NCI-H69 (cell line): ENCODE measurements around the gene ERVK3-1.
"Not testable (repeated sequence)": the region's sequence is repeated elsewhere in the genome, so short reads cannot be mapped to it uniquely, and the experiment has no call there.

Source experiments
- DNase-seq: peaks from one replicate; lab custom pipeline; 2025; lab: John Stamatoyannopoulos, UW

The ERVK3-1 gene

DNA sequence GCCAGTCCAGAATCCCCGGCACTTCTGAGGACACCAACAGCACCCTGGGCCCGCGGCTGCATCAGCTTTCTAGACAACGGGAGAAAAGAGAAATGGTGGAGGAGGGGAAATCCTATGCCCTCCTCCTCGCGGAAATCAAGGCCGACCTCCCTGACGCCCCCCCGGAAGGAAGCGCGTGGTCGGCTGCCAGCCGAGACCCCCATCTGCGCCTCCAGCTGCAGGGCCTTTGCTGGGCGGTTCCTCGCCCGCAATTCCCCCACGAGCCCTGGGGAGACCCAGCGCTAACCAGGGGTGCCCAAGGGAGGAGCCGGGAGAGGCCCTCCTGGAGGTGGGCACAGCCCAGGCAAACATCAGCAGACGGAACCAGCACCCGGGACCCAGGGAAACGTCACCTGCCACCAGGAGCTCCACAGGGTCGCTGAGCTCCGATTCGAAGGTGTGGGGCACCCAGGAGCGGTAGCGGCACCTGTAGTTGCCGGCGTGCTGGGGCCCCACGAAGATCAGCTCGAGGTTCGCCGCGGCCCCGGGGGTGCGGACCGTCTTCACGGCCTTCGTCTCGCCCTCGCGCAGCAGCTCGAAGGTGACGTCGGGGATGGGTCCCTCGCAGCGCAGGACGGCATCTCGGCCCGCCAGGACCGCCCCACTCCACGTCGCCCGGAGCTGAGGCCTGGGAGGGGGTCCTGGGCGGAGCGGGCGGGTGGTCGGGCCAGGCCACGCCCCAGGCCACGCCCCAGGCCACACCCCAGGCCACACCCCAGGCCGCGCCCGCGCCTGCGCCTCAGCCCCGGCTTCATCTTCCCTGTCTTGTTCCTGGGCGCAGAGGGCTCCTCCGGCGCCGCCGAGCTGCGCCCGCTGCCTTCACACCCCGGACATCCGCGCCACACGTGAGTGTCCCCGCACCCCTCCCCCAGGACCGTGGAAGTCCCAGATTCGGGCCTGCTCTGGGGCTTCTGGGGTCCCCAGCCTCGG is 42.1 kb downstream of the ERVK3-1 start:
- DNase-seq, result peak; percentile 91

DNA sequence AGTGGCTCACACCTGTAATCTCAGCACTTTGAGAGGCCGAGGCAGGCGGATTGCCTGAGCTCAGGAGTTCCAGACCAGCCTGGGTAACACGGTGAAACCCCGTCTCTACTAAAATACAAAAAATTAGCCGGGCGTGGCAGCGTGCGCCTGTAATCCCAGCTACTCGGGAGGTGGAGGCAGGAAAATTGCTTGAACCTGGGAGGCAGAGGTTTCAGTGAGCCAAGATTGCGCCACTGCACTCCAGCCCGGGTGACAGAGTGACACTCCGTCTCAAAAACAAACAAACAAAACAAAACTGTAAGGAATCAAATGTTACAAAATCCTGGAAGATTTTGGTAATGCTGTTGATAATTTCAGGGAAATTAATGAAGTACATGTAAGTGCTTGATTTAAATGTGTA is 42.9 kb downstream of the ERVK3-1 start:
- not testable (repeated sequence) for DNase-seq

DNA sequence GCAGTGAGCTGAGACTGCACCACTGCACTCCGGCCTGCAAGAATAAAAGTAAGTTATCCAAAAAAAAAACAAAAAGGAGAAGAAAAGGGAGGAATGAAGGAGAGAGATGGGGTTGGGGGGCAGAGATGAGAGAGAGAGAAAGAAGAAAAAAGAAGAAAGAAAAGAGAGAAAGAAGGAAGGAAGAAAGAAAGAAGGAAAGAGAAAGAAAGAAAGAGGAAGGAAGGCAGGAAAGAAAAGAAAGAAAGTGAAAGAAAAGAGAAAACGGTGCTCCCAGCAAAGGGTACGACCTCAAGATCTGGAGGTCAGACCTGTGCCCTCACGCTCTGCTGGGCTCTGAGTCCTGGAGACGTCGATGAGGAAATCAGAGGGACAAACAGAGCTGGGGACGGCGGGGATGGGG is 44.4 kb downstream of the ERVK3-1 start:
- DNase-seq, result no peak

DNA sequence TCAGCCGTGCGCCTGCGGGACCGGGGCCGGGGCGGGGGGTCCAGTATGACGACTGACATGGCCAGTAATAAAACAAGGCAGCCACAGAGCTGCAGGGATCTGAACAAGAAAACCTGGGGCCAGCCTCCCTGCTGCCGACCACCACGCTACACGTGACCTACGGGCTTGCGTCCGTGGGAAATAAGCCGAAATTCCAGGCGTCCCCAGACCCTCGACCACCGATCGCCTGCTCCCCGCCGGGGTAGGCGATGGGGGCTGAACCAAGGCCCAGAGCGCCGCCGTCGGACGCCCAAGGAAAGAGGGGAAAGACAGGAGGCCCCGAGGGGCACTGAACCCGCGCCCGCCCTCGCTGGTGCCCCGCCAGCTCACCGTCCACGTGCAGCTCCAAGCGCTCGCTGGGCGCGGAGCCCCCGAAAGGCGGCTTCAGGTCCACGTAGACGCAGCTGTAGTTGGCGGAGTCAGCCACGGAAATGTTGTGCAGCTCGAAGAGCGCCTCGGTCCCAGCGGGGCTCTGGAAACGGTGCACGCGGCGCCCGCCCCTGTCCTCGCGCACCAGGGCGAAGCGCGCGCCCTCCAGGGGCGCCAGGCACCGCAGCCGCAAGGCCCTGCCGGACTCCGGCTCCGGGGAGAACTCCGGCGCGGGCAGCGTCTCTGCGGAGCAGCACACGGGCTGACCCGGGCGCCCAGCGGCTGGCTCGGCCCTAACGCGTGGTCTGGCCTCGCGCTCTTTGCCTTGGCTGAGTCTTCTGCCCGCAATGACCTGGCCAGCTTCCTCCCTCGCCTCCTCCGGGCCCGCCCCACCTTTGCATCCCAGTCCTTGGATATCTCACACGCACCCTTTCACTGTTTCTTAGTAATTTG is 45.1 kb downstream of the ERVK3-1 start:
- DNase-seq, result no peak

DNA sequence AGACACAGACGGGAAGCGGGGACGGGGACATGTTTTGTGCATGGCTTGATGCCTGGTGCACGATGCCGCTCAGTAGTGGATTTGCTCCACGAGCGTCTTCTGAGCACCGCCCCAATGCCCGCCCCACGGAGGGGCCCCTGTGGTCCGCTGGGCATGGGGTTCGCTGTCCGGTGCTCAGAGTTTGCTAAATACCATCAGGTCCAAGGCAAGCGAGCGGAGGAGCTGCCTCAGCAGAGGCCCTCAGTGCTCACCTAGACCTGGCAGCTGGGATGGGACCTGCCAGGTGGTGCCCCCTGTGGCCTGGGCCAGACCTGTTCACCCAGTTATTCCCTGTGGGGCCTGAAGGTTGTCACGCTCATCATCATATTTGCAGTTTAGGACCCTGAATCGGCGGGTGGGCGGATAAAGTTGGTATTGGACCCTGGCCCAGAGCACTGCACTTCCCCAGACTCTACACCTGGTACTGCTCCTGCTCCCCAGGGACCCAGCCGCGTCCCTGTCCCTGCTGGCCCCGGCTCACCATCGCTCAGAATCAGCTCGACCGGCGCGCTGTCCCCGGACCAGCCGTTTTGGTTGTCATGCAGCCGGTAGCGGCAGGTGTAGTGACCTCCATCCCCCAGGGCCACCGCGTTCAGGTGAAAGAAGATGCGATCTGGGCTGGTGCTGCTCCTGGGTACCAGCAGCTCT is 45.8 kb downstream of the ERVK3-1 start:
- DNase-seq, result no peak

DNA sequence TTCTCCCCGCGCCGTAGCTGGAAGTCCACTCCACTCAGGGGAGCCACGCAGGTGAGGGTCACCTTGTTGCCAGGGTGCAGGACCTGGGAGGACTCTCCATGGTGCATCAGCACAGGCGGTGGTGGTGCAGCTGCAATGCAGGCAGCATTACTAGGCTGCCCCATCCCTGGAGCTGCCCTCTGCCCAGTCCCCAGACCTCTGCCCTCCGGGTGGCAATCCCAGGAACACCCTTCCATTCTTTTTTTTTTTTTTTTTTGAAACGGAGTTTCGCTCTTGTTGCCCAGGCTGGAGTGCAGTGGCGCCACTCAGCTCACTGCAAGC is 46.3 kb downstream of the ERVK3-1 start:
- no peak for DNase-seq

DNA sequence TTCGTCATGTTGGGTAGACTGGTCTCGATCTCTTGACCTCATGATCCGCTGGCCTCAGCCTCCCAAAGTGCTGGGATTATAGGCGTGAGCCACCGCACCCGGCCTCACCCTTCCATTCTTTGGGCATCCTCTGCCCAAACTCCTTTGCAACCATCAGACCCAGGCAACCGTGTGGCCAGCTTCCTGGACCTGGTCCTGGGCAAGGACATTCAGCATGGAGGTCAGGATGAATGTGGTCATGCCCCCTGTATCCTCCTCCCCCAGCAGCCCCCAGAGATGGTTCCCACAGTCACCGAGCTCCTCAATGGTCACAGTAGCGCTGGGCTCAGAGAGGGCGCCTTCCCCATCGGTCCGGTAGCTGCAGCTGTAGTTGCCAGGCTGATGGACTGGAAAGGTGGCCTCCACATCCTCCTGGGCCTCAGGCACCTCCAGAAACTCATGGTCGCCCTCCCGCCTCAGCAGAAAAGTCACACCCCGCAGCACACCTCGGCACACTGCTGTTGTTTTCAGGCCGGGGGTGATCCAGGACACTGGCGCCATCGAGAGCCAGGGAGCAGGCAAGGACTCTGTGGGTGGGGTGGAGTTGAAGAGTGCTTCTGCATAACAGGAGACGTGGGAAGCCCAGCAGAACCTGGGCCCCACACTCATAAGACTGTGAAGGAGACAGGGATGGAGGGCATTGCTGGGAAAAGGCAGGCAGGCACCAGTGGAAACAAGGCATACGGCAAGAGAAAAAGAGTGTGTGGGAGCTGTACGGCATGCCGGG is 47.0 kb downstream of the ERVK3-1 start:
- DNase-seq, result no peak

DNA sequence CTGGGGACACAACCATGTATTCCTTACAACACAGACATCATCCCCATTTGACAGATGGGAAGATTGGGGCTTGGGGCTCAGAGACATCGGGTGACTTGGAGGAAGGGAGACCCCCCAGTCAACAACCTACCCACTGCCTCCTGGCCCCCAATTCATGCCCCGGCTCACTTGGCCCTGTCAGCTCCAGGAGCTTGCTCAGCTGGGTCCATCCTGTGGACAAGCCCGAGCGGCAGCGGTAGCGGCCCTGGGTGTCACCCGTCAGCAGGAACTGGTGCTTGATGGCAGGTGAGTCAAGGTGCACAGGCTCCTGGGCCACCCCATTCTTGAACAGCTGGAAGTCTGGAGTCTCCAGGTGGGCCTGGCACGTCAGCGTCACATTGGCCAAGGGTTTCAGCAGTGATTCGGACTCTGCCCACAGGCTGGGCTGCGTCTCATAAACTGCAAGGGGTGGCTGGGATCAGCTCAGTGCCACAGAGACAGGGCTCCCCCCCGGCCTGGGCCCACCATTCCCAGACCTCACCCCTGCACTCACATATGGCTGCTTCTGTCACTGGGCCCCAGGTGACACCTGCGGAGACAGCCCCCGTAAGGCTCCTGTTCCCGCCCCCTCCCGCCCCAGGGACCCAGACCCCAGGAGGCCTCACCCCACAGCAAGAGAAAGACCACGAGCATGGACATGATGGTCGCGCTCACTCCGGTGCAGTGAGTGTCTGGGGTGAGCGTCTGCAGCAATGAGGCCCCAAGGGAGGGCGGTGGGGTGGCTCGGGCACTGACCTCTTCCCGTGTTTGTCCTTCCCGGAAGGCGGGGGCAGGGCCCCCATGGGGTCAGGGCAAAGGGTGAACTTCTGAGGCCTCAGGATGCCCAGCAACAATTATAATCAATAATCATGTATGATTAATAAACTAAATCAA is 47.8 kb downstream of the ERVK3-1 start, which contains the start of gene A1BG:
Gene A1BG (minus strand): TSS at position 733 of the 912 bp plus-strand sequence. CDS start 55 bp downstream, at position 678.
- DNase-seq, result no peak

DNA sequence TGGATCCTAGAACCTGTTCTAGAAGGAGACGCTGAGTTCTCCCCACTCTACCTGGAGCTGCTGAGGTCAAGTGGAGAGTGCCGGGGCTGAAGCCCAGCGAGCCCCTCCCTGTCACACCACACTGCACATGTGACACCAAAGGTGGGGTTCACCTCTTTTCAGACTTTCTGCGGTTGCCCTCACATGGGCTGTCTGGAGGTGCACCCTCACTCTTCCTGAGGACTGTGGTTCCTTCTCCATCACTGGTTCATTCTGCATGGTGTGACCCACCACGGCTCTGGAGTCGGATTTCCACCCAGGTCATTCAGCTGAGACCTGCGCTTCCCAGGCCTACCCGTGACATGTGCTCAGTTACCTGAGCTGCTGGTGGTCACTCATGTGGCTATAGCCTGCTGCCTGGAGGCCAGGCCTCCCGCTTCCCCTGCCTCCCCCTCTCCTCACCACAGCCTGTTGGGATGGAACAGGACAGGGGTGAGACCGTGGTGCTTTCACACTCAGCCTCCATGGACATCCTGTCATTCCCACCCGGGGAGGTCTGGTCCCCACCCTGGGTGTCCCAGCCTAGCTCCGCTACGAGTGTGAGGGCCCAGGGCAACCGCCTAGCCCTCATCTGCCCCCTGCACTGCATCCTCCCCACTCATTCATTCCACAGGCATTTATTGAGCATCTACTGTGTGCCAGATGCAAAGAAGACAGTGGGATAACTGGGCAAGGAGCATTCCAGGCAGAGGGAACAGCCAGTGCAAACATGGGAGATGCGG is 48.7 kb downstream of the ERVK3-1 start:
- DNase-seq, result no peak

DNA sequence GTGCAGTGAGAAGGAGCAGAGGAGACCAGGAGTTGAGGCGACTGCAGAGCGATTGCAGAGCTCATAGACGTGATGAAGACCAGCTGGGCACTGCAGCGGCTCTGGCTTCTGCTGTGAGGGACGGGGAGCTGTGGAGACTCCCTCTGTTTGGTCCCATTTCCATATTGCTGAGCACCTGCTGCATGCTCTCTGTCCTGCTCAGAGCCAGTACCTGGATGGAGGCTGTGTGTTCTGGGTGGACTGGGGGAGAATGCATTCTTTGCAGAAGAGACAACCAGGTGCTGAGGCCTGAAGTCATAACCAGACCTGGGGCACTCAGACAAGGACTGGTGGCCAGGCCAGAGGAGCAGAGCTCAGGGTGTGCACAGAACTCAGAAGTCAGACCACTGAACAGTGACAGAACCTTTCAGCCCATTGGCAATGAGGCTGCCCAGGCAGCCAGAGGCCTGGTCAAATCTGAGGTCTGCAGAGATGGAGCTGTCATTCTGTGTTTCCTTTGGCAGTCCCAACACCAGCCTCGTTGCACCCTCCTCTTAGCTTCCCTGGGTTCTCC is 49.4 kb downstream of the ERVK3-1 start:
- no peak for DNase-seq

DNA sequence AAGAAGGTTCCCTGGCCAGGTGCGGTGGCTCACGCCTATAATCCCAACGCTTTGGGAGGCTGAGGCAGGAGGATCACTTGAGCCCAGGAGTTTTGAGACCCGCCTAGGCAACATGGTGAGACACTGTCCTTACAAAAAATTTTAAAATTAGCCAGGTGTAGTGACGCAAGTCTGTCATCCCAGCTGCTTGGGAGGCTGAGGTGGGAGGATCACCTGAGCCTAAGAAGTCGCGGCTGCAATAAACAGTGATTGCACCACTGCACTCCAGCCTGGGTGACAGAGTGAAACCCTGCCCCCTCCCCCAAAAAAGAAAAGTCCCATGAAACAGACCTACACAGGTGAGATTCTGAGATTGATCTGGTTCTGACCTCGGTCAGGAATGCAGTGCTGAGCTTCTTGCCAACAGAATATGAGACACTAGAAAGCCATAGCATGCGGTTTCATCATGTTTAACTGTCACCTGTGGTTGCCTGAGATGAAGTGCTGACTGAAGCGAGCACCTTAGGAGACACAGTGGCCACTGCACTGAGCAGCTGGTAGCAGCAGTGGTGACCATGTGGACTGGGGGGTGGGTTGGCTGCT is 50.1 kb downstream of the ERVK3-1 start:
- DNase-seq, result no peak

DNA sequence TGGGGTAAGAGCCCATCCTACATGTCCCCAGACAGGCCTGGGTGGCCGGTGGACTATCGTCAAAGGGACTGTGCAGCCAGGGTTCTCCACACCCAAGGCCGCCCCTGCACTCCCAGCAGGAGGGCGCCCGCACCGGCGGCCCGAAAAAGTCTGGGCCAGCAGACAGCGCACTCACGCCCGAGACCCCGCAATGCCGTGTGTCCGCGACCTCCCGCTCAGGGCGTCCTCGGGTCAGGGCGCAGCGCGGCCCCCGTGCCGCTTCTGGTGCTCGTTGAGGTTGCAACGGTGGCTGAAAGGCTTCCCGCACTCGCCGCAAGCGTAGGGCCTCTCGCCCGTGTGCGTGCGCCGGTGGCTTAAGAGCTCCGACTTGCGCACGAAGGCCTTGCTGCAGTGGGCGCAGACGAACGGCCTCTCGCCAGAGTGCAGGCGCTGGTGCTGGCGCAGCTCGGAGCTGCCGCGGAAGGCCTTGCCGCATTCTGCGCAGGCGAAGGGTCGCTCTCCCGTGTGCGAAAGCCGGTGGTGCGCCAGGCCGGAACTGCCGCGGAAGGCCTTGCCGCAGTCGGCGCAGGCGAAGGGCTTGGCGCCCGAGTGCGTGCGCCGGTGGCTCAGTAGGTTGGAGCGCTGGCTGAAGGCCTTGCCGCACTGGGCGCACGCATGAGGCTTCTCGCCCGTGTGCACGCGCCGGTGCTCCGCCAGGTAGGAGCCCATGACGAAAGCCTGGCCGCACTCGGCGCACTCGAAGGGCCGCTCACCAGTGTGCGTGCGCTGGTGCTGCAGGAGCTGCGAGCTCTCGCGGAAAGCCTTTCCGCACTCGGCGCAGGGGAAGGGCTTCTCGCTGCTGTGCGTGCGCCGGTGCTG is 51.0 kb downstream of the ERVK3-1 start:
- DNase-seq, result no peak

DNA sequence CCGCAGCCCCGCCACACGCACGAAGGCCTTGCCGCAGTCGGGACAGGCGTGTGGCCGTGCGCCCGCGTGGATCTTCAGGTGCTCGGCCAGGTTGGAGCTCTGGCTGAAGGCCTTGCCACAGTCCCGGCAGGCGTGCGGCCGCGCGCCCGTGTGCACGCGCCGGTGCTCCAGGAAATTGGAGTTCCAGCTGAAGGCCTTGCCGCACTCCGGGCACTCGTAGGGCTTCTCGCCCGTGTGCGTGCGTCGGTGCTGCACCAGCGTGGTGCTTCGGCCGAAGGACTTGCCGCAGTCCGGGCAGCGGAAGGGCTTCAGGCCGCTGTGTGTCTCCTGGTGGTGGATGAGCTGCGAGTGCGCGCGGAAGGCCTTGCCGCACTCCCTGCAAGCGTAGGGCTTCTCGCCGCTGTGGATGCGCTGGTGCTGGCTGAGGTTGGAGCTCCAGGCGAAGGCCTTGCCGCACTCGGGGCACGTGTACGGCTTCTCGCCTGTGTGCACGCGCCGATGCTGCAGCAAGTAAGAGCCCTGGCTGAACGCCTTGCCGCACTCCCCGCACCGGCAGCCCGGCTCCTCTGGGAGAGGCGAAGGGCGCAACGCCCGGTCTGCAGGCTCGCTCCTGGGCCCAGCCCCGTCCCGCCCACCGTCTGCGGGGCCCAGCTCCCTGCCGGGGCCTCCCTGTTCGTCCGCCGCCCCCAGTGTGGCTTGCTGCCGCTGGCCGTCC is 51.7 kb downstream of the ERVK3-1 start:
- no peak for DNase-seq

DNA sequence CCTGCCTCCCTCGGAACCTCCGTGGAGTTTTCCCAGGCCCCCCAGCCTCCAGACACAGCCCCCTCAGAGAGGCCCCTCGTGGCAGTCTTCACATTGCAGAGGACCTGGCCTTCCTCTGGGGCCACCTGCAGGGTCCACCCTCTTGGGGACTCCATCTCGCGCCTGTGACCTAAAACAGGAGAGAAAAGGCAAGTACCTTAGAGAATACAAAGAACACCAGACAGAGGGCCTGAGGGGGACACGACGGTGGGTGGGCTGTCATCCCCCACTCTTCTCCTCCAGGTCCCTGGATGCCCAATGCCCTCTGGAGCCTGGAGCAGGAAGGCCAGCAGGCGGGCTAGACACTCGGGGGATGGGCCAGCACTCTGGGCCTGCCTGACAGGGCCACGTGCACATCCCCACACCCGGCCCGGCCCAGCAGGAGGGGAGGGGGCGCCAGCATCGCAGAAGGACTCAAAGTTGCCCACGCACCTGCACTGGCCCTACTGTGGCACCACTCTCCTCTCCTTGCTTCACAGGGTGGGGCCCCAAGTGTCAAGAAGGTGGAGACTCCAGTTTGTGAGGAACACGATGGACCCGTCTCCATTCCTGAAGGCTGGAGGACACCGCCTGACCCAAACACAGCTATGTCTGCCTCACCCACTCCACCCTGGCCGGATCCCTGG is 52.4 kb downstream of the ERVK3-1 start:
- DNase-seq, result no peak

DNA sequence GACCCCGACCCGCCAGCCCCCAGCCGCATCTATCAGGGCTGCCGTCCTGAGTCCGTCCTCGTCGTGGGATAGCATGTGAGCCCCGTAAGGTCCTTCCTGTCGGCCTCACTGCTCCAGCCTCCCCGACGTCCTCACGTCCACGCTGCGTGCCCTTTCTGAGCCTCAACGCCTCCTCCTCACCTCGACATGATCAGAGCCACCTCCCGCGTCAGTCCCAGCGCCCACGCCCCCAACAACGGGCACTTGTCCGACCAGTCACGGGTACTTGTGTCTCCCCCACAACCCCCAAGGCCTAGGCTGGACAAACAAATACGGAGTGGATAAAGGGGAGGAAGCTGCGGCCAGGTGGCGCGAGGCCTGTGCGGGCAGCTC is 56.7 kb downstream of the ERVK3-1 start:
- DNase-seq, result peak; percentile 75

DNA sequence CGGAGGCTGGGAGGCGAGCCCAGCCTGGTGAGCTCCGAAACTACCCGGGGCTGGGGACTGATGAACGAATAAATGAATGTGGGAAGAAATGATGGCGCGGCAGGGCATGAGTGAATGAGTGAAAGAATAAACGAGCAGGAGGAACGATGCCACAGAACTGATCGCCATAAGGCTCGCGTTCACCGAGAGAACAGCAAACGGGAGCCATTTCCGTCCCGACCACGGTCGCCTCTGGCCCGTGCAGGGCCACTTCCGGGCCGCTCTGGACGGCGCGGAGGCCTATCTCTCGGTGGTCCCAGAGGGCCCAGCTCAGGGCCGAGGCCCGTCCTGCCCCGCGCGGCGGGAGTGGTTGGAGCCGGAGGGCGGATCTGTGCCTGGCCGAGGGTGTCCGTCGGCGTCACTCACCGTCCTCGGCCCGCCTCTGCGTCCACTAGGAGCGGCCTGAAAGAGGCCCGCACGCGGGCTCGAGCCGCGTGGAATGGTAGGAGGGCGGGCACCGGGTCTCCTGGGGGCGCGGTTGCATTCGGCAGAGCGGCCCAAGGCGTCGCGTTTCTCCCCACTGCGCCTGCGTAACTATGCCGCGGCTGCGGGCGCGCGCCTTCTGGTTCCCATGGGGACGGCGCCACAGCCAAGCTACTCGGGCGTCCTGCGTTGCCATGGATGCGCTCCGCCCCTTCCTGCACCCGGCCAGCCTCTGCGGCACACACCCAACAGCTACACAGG is 57.3 kb downstream of the ERVK3-1 start, which contains the start of gene ZNF497:
Gene ZNF497 (minus strand): TSS at position 480 of the 723 bp plus-strand sequence. CDS start 5,116 bp downstream, outside the sequence.
- DNase-seq, result peak; percentile 99
